ENCODE measurements around the gene ADAMTS12.

GRCh38 chr5:33531824-33532223, 360.0 kb downstream of the ADAMTS12 start:
- TF ChIP-seq, protein P1, sequence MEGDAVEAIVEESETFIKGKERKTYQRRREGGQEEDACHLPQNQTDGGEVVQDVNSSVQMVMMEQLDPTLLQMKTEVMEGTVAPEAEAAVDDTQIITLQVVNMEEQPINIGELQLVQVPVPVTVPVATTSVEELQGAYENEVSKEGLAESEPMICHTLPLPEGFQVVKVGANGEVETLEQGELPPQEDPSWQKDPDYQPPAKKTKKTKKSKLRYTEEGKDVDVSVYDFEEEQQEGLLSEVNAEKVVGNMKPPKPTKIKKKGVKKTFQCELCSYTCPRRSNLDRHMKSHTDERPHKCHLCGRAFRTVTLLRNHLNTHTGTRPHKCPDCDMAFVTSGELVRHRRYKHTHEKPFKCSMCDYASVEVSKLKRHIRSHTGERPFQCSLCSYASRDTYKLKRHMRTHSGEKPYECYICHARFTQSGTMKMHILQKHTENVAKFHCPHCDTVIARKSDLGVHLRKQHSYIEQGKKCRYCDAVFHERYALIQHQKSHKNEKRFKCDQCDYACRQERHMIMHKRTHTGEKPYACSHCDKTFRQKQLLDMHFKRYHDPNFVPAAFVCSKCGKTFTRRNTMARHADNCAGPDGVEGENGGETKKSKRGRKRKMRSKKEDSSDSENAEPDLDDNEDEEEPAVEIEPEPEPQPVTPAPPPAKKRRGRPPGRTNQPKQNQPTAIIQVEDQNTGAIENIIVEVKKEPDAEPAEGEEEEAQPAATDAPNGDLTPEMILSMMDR (IDR thresholded peaks at IDR 0.05; ENCODE audit: poor library complexity, severe bottlenecking), result no peak
- TF ChIP-seq EZH2 (IDR thresholded peaks at IDR 0.05; ENCODE audit: borderline replicate concordance, insufficient read depth, low read length, poor library complexity, severe bottlenecking), result no peak

Measured in neural cell (in vitro differentiated cells).